NCI-H446 (cell line): ENCODE results near the gene FAM53B.

Source experiments
- DNase-seq, 2 experiments: peaks; one replicate each; lab custom pipeline; 2025; lab: John Stamatoyannopoulos, UW

FAM53B gene

GRCh38 chr10:124663228-124663627 lies 81.0 kb downstream of the FAM53B start:
- no peak for DNase-seq

GRCh38 chr10:124661660-124662180 lies 82.5 kb downstream of the FAM53B start:
- DNase-seq: no peak

GRCh38 chr10:124660404-124661125 lies 83.6 kb downstream of the FAM53B start:
- no peak for DNase-seq

- no peak for DNase-seq
Measured at GRCh38 chr10:124659380-124659779, 84.8 kb downstream of the FAM53B start.

GRCh38 chr10:124658591-124659242 lies 85.5 kb downstream of the FAM53B start:
- no peak for DNase-seq

- DNase-seq: no peak
Measured at GRCh38 chr10:124657806-124658205, 86.4 kb downstream of the FAM53B start.

- no peak for DNase-seq
Measured at GRCh38 chr10:124656541-124656940, 87.6 kb downstream of the FAM53B start.

GRCh38 chr10:124656113-124656490 lies 88.1 kb downstream of the FAM53B start:
- no peak for DNase-seq

GRCh38 chr10:124655191-124656112 lies 88.7 kb downstream of the FAM53B start:
- DNase-seq: no peak

- no peak for DNase-seq
Measured at GRCh38 chr10:124654686-124655085, 89.5 kb downstream of the FAM53B start.

GRCh38 chr10:124653811-124654651 lies 90.1 kb downstream of the FAM53B start:
- no peak for DNase-seq

GRCh38 chr10:124653311-124653710 lies 90.9 kb downstream of the FAM53B start:
- no peak for DNase-seq

GRCh38 chr10:124652701-124653100 lies 91.5 kb downstream of the FAM53B start:
- DNase-seq: no peak

GRCh38 chr10:124652200-124652599 lies 92.0 kb downstream of the FAM53B start:
- DNase-seq: no peak

- DNase-seq: no peak
Measured at GRCh38 chr10:124651402-124651891, 92.7 kb downstream of the FAM53B start.

- no peak for DNase-seq
Measured at GRCh38 chr10:124650820-124651401, 93.3 kb downstream of the FAM53B start.

GRCh38 chr10:124650263-124650662 lies 93.9 kb downstream of the FAM53B start:
- no peak for DNase-seq

- no peak for DNase-seq
Measured at GRCh38 chr10:124649214-124649613, 95.0 kb downstream of the FAM53B start.

- peak in 1 of 2 experiments; percentile 8 for DNase-seq
Measured at GRCh38 chr10:124648738-124649137, 95.4 kb downstream of the FAM53B start.

GRCh38 chr10:124648131-124648475 lies 96.1 kb downstream of the FAM53B start:
- no peak for DNase-seq
